WI38 (cell line): ENCODE data around the gene NBL1.

ENCODE experiments used
- H3K4me3 ChIP-seq: 2 replicates; pipeline ENCODE4 v1.5.1; 2011; ENCODE audit warnings: low read depth, mild to moderate bottlenecking, control low read depth, low read length
- CTCF ChIP-seq: IDR thresholded peaks from 2 replicates; pipeline ENCODE4 v1.5.1; 2012; ENCODE audit warnings: low read depth, mild to moderate bottlenecking, control low read depth, low read length

Gene NBL1

GRCh38 chr1:19664453-19665185 lies 20.5 kb downstream of the NBL1 start, which contains the start of gene HTR6:
Gene HTR6 (plus strand): TSS chr1:19664875. CDS start chr1:19665754, 879 bp downstream.
- no peak for TF ChIP-seq CTCF
- no peak within 1 kb of the TSS for H3K4me3 ChIP-seq

GRCh38 chr1:19665186-19665495 lies 21.0 kb downstream of the NBL1 start:
- H3K4me3 ChIP-seq, result no peak overlapping the region
- TF ChIP-seq CTCF, result no peak

- no peak for TF ChIP-seq CTCF
These were observed 21.7 kb downstream of the NBL1 start for GRCh38 chr1:19665496-19666465.

GRCh38 chr1:19668888-19669287 lies 24.8 kb downstream of the NBL1 start:
- TF ChIP-seq CTCF, result no peak
- no peak overlapping the region for H3K4me3 ChIP-seq

More at GRCh38 chr1:19665496-19666465, 21.7 kb downstream of the NBL1 start:
- H3K4me3 ChIP-seq, result no peak overlapping the region

GRCh38 chr1:19670787-19671186 lies 26.7 kb downstream of the NBL1 start:
- TF ChIP-seq CTCF, result no peak
- no peak overlapping the region for H3K4me3 ChIP-seq

GRCh38 chr1:19672237-19672636 lies 28.1 kb downstream of the NBL1 start:
- TF ChIP-seq CTCF, result no peak
- H3K4me3 ChIP-seq, result no peak overlapping the region

- no peak for TF ChIP-seq CTCF
- H3K4me3 ChIP-seq, result no peak overlapping the region
These were observed 31.7 kb downstream of the NBL1 start for GRCh38 chr1:19675797-19676196.
